Measurements from ENCODE around the gene MTHFD1L.

DNA sequence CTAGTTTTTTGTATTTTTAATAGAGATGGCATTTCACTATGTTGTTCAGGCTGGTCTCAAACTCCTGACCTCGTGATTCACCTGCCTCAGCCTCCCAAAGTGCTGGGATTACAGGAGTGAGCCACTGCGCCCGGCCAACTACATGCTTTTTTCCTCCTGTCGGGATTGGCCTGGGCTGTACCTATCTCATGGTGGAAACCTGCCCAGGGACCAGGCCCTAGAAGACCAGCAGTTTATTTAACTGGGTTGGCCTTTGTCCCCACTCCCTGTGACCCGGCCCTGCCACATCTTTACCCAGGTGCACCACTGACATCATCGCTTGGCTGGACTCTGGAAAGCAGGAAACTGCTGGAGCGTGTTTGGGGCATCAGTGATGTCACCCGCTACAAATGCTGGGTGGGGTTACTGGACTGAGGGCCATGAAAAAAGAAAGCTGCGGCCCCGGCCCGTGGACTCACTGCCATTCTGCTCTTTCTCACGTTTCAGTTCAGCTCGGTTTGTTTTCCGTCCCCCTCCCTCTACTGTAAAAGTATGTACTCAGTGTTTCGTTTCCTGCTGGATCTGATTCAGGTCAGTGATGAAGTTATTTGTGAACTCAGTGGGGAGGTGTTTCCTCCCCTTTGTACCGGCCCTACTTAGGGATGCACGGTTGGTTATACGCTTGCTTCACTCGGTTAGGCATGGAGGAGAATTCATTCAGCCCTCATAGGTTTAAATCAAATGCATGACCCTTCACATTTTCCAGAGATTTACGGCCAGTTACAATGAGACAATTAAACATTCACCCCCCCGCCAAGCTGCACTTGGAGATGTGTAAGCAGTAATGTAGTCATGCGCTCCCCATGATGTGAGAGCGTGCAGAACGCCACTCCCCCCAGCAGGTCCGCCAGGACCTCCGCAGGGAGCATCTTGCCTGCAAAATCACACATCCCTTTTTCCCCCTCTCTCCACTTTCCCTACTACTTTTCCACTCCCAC lies 179.3 kb downstream of the MTHFD1L start:
- TF ChIP-seq POLR2A (IDR thresholded peaks at IDR 0.05; ENCODE audit: low read depth, low read length) = no peak
- TF ChIP-seq POLR2AphosphoS5 (IDR thresholded peaks at IDR 0.05; ENCODE audit: low read depth, low read length) = no peak
- no peak for TF ChIP-seq TAF1 (IDR thresholded peaks at IDR 0.05; ENCODE audit: low read depth, low read length)
- no peak for TF ChIP-seq PAX5 (IDR thresholded peaks at IDR 0.05; ENCODE audit: insufficient read depth, low read length, severe bottlenecking)
- TF ChIP-seq POU2F2 (IDR thresholded peaks at IDR 0.05; ENCODE audit: low read depth, low read length) = no peak
- no peak for TF ChIP-seq SPI1 (IDR thresholded peaks at IDR 0.05; ENCODE audit: low read depth, low read length)

All from GM12891 (cell line).